GM12891 (cell line): ENCODE results near the gene CGB8.
"Not testable (repeated sequence)": the region's sequence is repeated elsewhere in the genome, so short reads cannot be mapped to it uniquely, and the experiment has no call there.

Experiments
- DNase-seq: peaks from one replicate; pipeline ENCODE4 v3.0.0; 2011; ENCODE audit warnings: low spot score; ENCODE audit not compliant: insufficient read length
- FAIRE-seq: peaks from 2 replicates; lab custom pipeline; 2011; peaks lifted over from hg19 to GRCh38; lab: Jason Lieb, UNC
- PAX5 ChIP-seq: IDR thresholded peaks from 2 replicates; pipeline ENCODE4 v1.6.1; 2011; ENCODE audit warnings: low read length, moderate library complexity, mild to moderate bottlenecking; ENCODE audit not compliant: insufficient read depth, severe bottlenecking
- POLR2A ChIP-seq: IDR thresholded peaks from 2 replicates; pipeline ENCODE4 v1.6.1; 2011; ENCODE audit warnings: low read depth, low read length, control low read depth
- POLR2AphosphoS5 ChIP-seq: IDR thresholded peaks from 2 replicates; pipeline ENCODE4 v1.6.1; 2011; ENCODE audit warnings: low read depth, low read length, control low read depth
- POU2F2 ChIP-seq: IDR thresholded peaks from 2 replicates; pipeline ENCODE4 v1.6.1; 2011; ENCODE audit warnings: low read depth, mild to moderate bottlenecking, control low read depth, low read length, moderate library complexity
- SPI1 ChIP-seq: IDR thresholded peaks from 2 replicates; pipeline ENCODE4 v1.6.1; 2011; ENCODE audit warnings: low read depth, low read length, control low read depth
- TAF1 ChIP-seq: IDR thresholded peaks from 2 replicates; pipeline ENCODE4 v1.6.1; 2011; ENCODE audit warnings: low read depth, low read length, control low read depth

Gene CGB8

DNA sequence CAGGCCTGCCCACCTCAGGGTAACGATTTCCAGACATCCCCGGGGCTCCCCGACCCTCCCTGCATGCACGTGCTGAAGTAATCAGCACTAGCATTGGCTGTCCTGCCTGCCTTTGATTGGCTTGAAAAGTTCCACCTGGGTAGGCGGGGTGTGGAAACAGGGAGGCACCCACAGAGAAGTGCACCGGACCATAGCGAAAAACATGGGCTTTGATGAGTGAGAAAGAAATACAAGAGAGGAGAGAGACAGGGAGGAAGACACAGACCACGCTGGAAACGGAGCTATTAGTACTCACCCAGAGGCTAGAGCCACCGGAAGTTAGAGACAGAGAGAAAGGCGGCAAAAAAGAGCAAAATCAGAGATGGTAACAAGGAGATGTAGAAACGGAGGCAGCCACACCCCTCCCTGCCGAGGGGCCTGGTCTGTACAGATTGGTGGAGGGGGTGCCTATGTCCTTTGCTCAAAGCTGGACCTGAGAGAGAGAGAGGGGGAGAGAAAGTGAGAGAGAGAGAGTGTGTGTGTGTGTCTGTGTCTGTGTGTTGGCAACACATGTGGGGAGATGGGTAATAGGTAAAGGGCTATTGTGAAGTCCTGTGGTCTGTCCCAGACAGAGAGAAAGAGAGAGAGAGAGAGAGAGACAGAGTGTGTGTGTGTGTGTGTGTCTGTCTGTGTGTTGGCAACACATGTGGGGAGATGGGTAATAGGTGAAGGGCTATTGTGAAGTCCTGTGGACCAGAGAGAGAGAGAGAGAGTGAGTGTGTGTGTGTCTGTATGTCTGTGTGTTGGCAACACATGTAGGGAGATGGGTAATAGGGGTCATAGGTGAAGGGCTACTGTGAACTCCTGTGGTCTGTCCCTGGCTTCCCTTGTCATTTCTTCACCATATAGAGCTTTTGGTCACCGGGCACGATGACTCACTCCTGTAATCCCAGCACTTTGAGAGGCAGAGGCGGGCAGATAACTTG, 27.7 kb downstream of the CGB8 start:
- TF ChIP-seq PAX5 = no peak
- no peak for DNase-seq
- FAIRE-seq = no peak

DNA sequence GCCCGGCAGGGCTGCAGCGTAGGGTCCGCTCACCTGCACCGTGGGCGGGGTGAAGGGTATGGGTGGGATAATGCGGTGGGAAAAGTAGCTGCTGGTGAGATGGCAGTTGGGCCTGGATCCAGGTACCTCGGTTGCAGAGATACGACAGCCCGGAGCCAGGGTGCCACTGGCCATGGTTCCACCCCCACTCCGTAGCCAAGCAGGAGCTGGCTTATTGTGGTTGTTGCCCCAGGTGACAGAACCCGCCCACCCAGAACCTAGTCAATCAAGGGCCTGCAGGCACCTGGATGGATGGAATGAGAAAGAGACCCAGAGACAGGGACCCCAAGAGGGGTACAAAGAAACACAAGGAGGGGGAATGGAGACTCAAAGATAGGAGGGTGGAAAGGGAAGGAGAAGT, 28.6 kb downstream of the CGB8 start:
- no peak for DNase-seq
- FAIRE-seq = no peak
- TF ChIP-seq POLR2A (no peak), POLR2AphosphoS5 (no peak), PAX5 (no peak), SPI1 (no peak), TAF1 (no peak), POU2F2 (no peak)

DNA sequence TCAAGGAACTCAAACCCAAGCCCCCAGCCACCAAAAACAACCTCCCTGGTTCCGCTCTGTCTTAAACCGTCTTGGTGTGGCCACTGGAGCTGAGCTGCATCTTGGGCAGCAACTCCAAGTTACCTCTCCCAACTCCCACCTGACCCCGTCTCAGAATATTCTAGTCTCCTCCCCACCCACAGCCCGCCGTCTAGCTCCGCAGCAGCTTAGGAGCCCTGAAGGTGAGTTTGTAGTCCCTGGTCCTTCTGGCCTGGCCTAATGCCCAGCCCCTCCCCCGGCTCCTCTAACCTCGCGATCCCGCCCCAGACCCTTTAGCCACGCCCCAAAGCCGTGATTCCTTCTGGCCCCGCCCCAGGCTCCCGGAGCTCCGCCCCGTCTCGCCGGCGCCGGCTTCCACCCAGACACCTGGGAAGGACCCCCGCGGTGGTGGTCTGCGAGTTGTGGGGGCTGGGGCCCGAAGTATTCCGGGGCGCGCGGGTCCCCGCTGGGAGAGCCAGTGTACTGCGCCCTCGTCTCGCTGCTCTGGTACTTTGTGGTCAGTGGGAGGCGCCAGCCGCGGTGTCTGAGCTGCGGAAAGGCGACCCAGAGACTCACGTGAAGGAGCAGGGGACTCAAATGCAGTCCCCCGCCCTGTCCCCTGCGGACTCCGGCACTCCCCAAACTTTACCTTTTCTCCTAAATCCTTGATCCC, 29.5 kb downstream of the CGB8 start:
- TF ChIP-seq POLR2A (no peak), PAX5 (no peak), TAF1 (no peak), SPI1 (no peak), POLR2AphosphoS5 (no peak), POU2F2 (no peak)
- FAIRE-seq (no peak), DNase-seq (no peak)

DNA sequence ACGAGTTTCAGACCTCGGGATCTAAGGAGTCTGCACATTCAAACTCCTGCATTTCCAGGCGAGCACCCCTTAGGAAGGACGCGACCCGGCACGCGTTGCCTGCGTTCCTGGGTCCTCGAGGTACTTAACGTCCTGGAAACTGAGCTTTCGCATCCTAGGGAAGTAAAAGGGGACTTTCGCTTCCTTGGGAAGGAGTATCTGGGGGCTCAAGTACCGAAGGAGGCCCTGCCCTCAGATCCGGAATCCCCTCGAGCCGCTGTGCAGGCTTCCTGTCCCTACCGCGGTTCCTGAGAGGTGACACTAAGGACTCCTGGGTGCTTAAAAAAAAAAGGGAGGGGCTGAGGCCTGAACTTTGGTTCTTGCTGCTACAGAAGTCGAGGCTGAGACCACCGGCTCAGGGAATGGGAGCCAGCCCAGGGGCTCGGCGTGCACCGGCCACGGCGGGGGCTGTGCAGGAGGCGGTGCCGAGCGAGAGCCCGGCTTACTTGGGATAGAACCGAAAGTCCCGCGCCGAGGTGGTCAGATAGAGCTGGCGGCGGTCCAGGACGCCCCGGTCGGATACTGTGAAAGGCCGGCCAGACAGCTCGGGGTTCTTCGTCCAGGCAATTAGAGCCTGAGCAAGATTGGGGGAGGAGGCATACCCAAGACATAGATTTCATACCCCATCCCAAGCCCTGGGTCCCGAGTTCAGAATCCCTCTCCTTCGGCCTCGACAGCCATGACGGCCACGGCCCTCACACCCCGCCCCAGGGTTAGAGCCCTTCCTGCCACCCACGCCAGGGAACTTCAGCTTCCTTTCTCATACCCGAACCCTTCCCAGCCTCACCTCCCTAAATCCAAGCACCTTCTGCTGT, 30.3 kb downstream of the CGB8 start:
- not testable (repeated sequence) for DNase-seq
- peak; percentile 13 for FAIRE-seq

DNA sequence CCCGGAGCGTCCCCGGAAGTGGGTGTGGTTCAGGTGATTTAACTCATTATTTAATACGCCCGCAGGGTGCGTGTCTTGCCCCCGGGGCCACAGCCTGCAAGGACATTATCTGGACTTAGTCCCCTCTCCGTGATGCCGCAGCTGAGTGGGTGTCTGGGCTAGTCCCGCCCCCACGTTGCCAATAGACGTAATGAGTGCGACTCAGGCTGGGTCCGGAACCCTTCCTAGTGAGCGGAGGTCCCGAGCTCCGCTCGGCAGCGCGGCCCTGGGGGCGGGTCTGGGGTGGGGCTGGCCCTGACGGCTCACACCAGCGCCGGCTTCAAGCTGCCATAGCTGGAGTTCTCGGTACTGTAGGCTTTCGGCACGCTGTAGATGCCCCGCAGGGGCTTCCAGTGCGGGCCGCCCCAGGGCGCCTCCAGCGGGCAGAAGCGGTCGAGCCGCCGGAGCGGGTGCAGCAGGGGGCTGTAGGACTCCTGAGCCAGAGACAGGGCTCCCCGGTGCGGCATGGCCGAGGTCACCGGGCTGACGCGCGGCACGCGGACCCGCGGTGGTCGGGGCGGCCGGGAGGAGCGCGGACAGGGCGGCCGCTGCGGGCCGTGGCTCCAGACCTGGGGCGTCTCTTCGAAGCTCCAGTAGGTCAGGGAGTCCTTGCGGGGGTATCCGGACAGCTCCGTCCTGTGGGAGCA, 31.1 kb downstream of the CGB8 start:
- FAIRE-seq = peak; percentile 45
- DNase-seq = peak; percentile 89
- no peak for TF ChIP-seq PAX5

DNA sequence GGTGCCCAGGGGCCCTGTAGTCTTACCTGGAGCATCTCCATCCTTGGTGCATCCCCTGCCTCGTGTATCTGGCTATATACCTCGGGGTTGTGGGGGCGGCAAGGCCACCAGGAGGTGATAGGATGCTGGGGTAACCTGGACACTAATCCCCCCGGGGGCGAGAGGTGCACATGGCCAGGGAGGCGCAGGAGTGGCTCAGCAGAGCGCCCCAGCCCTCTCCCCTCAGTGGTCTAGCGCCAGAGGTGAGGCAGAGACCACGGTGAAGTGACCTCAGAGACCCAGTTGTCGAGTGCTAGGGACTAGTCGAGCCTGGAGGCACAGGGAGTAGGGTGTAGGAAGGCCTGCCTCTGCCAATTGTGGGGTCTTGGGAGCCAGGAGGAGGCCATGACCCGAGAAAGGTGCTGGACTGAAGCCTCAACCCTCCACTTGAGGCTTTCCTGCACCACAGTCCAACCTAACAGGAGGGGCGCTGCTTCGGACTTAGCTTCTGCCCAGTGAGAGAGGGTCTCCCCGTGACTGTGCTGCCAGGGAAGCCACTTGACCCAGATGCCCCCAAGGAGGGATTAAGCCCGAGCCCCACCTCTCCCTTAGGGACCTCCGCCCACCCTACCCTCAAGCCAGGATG, 31.8 kb downstream of the CGB8 start, which contains the start of gene LHB:
Gene LHB (minus strand): TSS at position 51 of the 625 bp plus-strand sequence. CDS start 10 bp downstream, at position 41.
- FAIRE-seq = no peak
- TF ChIP-seq SPI1 (no peak), TAF1 (no peak), POLR2AphosphoS5 (no peak), POLR2A (no peak), POU2F2 (no peak), PAX5 (no peak)
- DNase-seq = no peak

DNA sequence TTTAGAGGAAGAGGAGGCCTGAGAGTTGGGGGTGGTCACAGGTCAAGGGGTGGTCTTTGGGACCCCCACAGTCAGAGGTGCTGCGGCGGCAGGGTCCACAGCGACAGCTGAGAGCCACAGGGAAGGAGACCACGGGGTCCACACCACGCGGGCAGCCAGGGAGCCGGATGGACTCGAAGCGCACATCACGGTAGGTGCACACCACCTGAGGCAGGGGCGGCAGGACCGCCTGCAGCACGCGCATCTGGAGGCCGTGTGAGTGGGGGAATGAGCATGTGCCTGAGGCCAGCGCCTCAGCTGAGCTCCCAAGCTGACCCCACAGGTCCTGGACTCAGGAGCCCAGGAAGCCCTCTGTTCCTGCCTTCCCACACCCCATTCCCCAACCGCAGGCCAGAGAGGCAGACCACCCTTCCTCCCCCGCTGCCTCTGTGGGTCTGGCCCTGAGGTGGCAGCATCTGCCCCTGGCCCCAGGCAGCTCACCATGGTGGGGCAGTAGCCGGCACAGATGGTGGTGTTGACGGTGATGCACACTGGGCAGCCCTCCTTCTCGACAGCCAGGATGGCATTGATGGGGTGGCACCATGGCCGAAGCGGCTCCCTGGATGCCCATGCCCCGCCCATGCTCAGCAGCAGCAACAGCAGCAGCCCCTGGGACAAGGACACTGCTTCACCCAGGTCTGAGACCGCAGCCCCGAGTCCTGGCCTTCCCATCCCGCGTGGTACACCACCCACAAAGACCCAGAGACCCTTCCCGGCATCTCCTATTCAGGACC, 32.7 kb downstream of the CGB8 start:
- TF ChIP-seq PAX5 = no peak
- no peak for TF ChIP-seq TAF1
- no peak for TF ChIP-seq POLR2A
- no peak for TF ChIP-seq SPI1
- TF ChIP-seq POU2F2 = no peak
- TF ChIP-seq POLR2AphosphoS5 = no peak
- no peak for DNase-seq
- no peak for FAIRE-seq

DNA sequence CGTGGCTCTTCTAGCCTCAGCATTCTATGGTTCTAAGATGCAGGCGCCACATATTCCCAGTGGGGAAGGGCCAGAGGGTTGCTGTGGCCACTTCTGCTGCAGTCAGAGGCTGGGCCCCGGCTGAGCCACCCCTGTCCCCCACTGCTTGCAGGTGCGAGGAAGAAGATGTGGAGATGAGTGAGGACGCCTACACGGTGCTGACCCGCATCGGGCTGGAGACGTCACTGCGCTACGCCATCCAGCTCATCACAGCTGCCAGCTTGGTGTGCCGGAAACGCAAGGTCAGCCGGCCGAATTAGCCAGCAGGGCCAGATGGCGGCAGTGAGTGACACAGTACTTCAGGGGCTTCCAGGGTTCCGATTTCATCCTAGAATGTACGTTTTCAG, 34.0 kb downstream of the CGB8 start:
- DNase-seq = no peak
- no peak for FAIRE-seq
- no peak for TF ChIP-seq POLR2A
- no peak for TF ChIP-seq SPI1
- TF ChIP-seq POU2F2 = no peak
